GM19239 (cell line): Measurements from ENCODE around the gene TANC1.

Experiments
- DNase-seq: peaks from one replicate; pipeline ENCODE4 v3.0.0; 2011; ENCODE audit warnings: low spot score; ENCODE audit not compliant: insufficient read length
- FAIRE-seq: peaks from 2 replicates; lab custom pipeline; 2011; peaks lifted over from hg19 to GRCh38; lab: Jason Lieb, UNC

Gene TANC1

GRCh38 chr2:159151198-159152127, 183.0 kb downstream of the TANC1 start:
- no peak for FAIRE-seq
- no peak for DNase-seq

- FAIRE-seq: no peak
Observed at GRCh38 chr2:159152128-159152778, 183.8 kb downstream of the TANC1 start.

GRCh38 chr2:159153063-159153462, 184.6 kb downstream of the TANC1 start:
- DNase-seq: no peak
- no peak for FAIRE-seq

More at GRCh38 chr2:159152128-159152778, 183.8 kb downstream of the TANC1 start:
- no peak for DNase-seq

GRCh38 chr2:159153463-159153862, 185.0 kb downstream of the TANC1 start:
- DNase-seq (no peak), FAIRE-seq (no peak)

- DNase-seq (no peak), FAIRE-seq (no peak)
Observed at GRCh38 chr2:159153951-159154350, 185.5 kb downstream of the TANC1 start.

- no peak for FAIRE-seq
- DNase-seq: no peak
Observed at GRCh38 chr2:159154366-159154765, 185.9 kb downstream of the TANC1 start.

- DNase-seq: no peak
- no peak for FAIRE-seq
Observed at GRCh38 chr2:159155320-159155719, 186.9 kb downstream of the TANC1 start.

GRCh38 chr2:159155791-159156190, 187.4 kb downstream of the TANC1 start:
- DNase-seq (no peak), FAIRE-seq (no peak)

GRCh38 chr2:159156834-159157233, 188.4 kb downstream of the TANC1 start:
- DNase-seq (no peak), FAIRE-seq (no peak)

- FAIRE-seq: no peak
- no peak for DNase-seq
Observed at GRCh38 chr2:159157361-159158209, 189.1 kb downstream of the TANC1 start.

GRCh38 chr2:159160412-159160811, 192.0 kb downstream of the TANC1 start:
- FAIRE-seq (no peak), DNase-seq (no peak)

- no peak for FAIRE-seq
- DNase-seq: no peak
Observed at GRCh38 chr2:159160954-159161353, 192.5 kb downstream of the TANC1 start.

- FAIRE-seq (no peak), DNase-seq (no peak)
Observed at GRCh38 chr2:159163930-159164329, 195.5 kb downstream of the TANC1 start.

GRCh38 chr2:159164457-159164911, 196.0 kb downstream of the TANC1 start:
- DNase-seq (no peak), FAIRE-seq (no peak)

- DNase-seq (no peak), FAIRE-seq (no peak)
Observed at GRCh38 chr2:159165048-159165447, 196.6 kb downstream of the TANC1 start.

GRCh38 chr2:159168707-159169106, 200.3 kb downstream of the TANC1 start:
- FAIRE-seq (no peak), DNase-seq (no peak)

- no peak for FAIRE-seq
Observed at GRCh38 chr2:159169187-159169586, 200.7 kb downstream of the TANC1 start.

GRCh38 chr2:159172403-159172802, 204.0 kb downstream of the TANC1 start:
- DNase-seq: no peak
- no peak for FAIRE-seq

More at GRCh38 chr2:159169187-159169586, 200.7 kb downstream of the TANC1 start:
- no peak for DNase-seq

GRCh38 chr2:159174759-159175158, 206.3 kb downstream of the TANC1 start:
- DNase-seq: no peak

GRCh38 chr2:159175182-159175581, 206.7 kb downstream of the TANC1 start:
- no peak for FAIRE-seq
- no peak for DNase-seq

More at GRCh38 chr2:159174759-159175158, 206.3 kb downstream of the TANC1 start:
- FAIRE-seq: no peak
